CD4-positive, alpha-beta T cell treated with Interleukin-2 at 100 ng/mL for 4 hours (primary cell): ENCODE data around the gene WWP2.
A peak's percentile ranks its signal among the peaks of the same experiment; 100 is the strongest.
"Not testable (repeated sequence)": the region's sequence is repeated elsewhere in the genome, so short reads cannot be mapped to it uniquely, and the experiment has no call there.

Experiments used
- DNase-seq: peaks from one replicate; pipeline ENCODE4 v3.0.0-alpha.2; 2020; ENCODE audit warnings: low spot score

WWP2 gene

DNA sequence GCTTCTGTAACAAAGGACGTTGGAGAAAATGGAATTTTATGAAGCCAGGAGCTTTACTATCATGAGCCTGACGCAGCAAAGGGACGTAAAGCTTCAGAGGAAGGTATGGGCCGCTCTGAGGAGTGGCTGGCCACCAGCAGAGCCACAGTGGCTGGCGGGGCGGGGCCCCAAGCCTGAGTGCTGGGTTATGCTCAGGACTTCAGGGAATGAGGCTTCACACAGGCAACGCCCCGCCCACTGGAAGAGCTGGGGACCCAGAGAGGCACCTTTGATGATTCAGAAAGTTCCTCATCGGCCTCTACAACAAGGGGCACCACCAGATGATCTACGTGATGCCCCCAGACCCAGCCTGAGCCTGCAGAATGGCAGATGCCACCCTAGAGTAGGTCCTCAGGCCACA lies 16.2 kb upstream of the WWP2 start:
- DNase-seq: no peak

DNA sequence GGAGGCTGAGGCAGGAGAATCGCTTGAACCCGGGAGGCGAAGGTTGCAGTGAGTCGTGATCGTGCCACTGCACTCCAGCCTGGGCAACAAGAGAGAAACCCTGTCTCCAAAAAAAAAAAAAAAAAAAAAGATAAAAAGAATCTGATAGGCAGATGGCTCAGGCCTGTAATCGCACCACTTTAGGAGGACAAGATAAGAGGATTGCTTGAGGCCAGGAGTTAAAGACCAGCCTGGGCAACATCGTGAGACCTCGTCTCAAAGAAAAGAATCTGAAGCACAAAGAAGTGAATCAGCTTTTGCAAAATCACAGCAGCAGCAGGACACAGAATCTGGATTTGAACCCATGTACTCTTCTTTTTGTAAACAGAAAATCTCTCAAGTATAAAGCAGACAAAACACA lies 15.0 kb upstream of the WWP2 start:
- no peak for DNase-seq

DNA sequence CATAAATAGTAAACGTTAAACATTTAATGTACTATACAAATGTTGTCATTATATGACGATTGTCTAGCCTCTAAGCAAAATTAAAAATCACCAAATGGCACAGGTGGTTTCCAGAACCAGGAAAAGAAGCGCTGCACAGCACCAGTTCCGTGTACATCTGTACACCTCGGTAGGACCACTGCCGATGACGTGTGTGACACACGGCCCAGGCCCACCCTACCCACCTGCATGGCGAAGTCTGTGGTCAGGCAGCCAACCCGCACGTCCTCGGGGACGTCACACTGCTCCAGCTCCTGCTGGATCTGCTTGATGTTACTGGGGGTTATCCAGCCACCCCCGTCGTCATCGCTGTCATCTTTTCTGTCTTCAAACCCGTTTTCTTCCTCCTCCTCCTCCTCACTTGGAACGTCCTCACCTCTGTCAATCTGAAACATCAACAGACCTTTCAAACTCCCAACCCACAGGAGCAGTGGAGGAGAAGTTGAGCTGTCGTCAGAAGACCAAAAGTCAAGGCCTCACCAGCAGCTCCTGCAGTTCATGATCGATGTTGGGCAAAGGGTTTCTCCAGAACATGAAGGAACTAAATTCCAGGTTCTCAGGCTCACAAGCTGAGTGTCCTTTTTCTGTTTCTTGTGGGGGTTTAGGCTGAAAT lies 13.3 kb upstream of the WWP2 start:
- DNase-seq: no peak

DNA sequence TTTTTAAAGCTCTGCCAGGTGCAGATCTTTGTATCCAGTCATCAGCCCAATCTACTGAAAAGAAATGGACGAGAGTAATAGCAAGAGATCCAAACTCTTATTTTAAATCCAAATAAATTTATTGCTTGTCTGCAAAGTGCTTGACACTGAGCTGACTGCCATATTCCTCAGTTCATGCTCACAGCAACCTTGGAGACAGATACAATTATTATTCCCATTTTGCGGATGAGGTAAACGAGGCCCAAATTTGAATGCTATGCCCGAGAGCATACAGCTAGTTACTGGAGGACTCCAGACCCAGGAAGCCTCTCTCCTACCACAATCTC lies 8.0 kb upstream of the WWP2 start:
- no peak for DNase-seq

DNA sequence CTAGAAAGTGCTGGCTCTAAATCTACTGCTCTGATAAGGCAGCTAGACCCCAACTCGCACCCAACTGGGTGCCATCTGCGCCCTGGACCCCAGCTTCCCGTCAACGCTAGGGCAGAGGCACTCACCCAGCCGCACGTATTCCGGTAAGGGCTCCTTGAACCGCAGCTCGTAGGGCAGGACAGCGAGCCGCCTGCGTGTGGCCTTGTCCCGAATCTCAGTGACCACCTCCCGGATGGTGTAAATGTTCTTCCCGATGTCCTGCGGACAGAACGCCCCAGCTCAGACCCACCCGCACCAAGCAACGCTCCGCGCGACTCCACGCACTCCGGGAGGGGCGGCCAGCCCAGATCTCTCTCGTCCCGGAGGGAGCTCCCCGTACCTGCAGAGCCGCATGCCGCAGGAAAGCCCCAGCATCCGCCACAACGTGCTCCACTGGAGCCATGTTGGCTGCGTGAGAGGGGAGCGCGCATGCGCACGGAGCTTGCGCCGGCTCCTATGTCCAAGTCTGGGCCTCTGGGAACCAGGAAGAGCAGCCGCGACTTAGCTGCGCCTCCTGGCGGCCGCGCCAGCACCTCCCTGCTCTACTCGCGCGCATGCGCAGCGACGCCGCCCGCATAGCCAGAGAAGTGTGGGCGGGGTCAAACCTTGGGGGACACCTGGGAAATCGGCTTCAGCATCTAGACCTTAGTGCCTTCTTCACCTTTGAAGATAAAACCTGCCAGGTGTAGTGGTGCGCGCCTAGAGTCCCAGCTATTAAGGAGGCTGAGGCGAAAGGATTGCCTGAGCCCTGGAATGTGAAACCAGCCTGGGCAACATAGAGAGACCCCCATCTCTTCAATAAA lies 7.4 kb upstream of the WWP2 start, which contains the start of gene NOB1:
NOB1 (minus strand) TSS at position 458 of the 842 bp plus-strand sequence; CDS start at position 442, 16 bp downstream.
- DNase-seq: peak; percentile 98

DNA sequence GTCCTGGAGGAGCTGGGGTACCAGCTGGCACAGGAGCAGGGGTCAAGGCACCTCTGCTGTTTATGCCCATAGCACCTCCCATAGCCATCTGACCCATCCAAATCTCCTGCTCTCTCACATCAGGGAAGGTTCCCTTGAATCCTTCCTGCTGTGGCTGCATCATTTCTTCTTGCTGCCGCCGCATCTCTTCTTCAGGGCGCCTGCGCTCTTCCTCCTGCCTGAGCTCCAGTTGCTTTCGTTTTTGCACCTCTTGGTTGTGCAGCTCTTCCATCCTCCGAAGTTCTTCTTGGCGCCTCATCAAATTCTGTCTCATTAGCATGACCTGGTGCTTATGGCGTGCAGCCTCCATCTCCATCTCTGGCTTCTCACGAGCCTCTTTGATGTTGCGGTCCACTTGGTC lies 5.4 kb upstream of the WWP2 start:
- DNase-seq: no peak

DNA sequence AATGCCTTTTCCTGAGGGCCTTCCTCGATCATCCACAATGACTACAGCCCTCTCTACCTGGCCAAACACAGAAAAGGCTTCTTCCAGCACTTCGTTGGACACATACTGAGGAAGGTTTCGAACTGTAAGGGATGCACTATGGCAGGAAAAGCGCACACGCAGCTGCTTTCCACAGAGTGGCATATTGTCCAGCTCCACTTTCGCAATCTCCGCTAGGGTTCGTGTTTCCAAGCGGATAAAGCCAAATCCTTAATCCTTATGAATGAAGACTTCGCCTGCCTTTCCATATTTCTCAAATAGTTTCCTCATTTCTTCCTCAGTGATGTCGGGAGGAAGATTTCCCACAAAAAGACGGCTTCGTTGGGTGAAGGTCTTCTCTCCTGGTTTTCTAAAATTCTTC lies 4.8 kb upstream of the WWP2 start:
- not testable (repeated sequence) for DNase-seq

DNA sequence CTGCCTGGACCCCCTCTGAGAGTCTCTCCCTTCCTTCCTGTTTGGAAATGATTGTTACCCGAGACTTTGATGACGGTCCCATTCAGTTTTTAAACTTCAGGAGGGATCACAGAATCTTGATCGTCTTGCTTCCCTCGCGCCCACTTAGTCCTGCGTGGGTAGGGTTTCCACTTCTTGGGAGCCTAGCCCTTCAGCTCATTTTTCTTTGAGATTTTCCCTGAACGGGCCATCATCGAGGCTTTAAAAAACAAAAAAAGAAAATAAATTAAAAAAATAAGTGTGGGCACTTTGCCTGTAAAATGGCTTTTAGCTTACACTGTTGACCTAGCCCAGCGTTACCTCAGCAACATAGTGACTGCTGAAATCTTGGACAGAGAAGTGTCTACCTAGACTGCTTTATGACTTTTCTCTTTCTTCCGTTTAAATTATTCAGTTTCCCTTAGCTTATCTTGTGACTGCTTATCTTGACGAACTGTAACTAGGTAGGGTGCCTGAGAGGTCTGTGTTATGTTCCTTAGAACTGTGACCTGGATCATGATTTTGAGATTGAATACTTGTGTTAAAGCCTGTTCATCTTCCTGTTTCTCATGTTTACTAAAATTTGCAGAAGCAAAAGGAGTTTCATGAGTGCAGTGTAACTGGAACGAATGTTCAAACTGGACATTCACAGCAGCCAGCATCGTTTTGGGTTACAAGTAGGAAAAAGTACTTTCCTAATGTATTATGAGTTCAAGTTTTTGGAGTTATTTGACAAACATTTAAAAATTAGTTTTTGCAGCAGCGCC lies 874 bp downstream of the WWP2 start:
- DNase-seq: peak; percentile 33

DNA sequence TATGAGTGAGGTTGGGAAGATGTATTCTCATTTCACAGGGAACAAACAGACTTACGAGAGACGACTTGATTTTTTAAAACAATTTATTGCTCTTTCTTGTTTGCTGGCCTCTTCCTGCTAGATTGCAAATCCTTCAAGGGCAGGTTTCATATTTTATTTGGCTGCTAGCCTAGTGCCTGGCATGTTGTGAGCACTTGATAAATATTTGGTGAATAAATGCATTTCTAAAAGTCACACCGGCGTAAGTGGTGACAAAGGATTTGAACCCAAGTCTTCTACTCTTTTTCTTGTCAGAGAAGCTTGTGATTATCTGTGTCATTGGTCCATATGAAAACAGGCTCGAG lies 1.4 kb downstream of the WWP2 start:
- DNase-seq: no peak

DNA sequence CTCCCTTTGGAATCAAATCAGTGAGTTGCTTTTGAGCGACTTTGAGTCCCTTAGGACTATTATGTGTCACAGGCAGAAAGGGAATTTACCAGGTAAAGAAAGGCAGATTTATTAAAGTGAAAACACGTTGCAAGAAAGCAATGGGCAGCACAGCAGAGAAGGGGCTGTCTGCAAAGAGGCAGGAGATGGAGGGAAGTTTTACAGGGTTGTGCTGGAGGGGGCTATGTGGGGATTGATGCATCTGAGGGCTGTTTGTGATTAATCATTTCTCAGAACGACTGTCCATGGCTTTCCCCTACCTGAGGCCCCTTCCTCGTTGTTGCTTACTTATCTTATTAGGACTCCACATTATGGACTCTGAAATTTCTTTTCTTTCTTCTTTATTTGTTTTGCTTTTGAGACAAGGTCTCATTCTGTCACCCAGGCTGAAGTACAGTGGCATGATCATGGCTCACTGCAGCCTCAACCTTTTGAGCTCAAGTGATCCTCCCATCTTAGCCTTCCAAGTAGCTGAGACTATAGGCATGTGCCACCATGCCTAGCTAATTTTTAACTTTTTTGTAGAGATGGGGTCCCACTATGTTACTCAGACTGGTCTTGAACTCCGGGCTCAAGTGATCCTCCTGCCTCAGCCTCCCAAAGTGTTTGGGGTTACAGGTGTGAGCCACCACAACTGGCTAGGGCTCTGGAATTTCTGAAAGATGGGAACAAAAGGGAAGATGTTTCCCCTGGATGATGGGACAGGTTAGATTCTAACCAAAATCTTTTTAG lies 5.5 kb downstream of the WWP2 start:
- no peak for DNase-seq

DNA sequence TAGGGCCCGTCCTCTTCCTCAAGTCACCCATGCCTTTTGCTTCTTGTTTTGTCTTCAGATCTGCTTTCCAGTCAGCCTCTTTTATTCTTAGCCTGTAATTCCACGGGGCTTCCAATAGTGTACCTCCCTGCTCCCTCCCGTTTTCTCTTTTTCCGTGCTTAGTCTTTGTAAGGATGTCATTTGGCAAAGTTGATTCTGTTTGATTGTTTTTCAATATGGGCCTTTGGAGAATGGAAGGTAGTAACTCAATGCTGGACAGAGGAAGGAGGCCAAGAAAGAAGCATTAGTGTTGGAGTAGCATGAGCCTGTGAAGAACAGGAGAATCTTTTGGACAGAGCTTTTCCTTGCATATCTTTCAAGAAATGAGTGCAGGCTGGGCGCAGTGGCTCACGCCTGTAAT lies 6.5 kb downstream of the WWP2 start:
- no peak for DNase-seq

DNA sequence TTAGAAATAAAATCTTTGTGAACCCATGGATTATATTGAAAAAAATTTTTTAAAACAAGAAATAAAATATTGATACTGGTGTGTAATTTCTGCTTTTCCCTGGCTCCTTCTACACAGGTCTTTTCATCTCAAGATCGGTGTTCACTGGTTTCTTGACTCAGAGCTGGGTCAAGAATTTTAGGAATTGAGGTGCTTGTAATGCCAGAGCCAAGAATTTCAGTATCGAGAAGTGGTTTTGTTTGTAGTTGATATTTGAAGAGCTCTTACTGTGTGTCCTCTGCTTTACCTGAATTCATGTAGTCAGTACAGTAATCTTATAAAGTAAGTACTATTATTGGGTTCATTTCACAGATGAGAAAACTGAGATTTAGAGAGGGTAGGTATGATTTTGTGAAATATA lies 7.3 kb downstream of the WWP2 start:
- no peak for DNase-seq

DNA sequence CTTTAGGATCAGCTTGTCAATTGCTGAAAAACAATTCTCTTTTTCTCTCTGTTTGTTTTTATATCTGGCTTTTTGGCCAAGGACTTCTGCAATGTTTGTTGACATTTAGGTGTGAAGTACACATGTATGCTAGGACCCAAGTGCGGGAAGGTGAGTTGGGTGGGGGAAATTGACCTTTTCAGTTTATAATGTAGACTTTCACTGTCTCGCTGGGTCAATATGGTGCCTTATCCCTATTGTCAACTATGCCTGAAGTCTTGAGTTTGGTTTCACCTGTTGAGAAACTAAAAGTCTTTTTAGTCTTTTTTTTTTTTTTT lies 9.5 kb downstream of the WWP2 start:
- no peak for DNase-seq

DNA sequence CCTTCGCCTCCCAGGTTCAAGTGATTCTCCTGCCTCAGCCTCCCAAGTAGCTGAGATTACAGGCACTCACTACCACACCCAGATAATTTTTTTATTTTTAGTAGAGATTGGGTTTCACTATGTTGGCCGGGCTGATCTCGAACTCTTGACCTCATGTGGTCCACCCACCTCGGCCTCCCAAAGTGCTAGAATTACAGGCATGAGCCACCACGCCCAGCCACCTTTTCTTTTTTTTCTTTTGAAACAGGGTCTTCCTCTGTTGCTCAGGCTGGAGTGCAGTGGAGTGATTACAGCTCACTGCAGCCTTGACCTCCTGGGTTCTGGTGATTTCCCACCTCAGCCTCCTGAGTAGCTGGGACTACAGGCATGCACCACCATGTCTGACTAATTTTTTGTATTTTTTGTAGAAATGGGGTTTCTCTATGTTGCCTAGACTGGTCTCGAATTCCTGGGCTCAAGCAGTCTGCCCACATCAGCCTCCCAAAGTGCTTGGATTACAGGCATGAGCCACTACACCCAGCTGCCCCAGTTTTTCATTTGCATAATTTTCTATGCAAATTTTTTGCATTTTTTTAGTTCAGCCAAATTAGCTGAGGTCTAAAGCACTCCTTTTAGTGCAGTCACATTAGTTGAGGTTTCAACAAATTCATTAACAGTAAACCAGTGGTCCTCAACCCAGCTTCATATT lies 11.3 kb downstream of the WWP2 start:
- DNase-seq: no peak

DNA sequence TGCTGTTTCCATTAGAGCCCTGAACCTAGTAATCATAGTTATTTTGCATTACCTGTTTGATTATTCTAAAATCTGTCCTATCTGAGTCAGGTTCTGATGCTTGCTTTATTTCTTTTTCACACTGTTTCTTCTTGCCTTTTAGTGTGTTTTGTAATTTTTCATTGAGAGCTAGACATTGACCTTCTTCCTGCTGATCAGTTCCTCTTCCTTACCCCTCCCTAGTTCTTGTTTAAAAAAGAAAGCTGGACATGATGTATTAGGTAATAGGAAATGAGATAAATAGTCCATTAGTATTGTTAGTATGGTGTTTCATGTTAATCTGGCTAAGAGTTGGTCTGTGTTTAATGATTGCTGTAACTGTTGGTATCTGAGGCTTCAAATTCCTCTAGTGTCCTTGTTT lies 13.4 kb downstream of the WWP2 start:
- DNase-seq: no peak

DNA sequence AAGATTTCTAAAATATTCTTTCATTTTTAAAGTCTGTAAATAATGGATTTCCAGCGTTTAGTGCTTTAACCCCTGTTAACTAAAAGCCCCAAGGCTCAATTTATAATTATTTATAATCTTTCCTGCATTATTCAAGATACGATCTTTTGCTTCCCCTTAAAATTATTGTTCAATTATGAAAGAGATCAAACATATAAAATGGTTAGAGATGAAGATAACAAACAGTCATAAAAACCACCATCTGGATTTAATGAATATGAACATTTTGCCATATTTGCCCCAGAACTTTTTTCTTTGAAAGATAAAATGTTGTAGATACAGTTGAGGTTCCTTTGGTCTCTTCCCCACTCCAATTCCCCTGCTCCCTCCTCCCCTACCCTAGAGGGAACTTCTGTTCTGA lies 17.6 kb downstream of the WWP2 start:
- DNase-seq: no peak

DNA sequence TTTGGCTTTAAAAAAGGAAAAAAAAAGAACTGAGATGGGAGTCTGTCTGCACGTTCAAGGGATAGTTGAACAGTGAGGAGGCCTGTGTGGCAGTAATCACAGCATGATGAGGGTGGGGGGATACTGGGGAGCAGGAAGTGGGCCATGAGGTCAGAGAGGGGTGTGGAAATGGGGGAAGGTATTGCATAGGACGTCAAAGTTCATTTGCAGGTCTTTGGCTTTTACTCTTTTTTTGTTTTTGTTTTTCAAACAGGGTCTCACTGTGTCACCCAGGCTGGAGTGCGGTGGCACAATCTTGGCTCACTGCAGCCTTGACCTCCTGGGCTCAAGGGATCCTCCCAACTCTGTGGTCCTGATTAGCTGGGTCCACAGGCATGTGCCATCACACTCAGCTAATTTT lies 19.0 kb downstream of the WWP2 start:
- DNase-seq: no peak

DNA sequence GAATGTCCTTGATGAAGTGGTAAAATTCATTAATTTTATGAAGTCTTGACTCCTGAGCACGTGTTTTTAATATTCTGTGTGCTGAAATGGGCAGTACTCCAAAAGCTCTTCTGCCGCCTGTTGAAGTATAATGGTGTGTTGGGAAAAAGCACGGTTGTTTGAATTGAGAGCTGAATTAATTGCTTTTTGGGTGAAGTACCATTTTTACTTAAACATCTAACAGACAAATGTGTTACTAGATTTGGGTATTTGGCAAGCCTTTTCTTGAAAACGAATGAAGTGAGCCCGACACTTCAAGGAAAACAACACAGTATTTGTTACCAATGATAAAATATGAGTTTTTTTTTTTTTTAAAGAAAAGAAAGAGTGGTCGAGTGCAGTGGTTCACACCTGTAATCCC lies 22.5 kb downstream of the WWP2 start:
- no peak for DNase-seq

DNA sequence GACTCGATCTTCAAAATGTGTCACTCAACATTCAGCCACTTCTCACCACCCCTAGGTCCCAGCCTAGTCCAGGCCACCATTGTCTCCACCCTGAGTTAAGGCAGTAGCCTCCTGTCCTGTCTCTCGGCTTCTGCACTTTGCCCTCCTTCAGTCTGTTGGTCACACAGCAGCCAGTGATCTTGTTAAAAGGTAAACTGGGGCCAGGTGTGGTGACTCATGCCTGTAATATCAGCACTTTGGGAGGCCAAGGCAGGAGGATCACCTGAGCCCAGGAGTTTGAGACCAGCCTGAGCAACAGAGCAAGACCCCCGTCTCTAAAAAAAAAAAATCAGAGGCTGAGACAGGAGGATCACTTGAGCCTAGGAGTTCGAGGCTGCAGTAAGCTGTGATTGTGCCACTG lies 25.8 kb downstream of the WWP2 start:
- no peak for DNase-seq

DNA sequence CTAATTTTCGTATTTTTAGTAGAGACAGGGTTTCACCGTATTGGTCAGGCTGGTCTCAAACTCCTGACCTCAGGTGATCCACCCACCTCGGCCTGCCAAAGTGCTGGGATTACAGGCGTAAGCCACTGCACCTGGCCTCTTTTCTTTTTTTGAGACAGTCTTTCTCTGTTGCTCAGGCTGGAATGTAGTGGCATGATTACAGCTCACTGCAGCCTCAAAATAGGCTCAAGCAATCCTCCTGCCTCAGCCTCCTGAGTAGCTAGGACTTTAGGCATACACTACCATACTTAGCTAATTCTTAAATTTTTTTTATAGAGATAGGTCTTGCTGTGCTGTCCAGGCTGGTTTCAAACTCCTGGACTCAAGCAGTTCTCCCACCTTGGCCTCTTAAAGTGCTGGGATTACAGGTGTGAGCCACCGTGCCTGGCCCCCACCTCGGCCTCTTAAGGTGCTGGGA lies 29.3 kb downstream of the WWP2 start:
- DNase-seq: not testable (repeated sequence)

DNA sequence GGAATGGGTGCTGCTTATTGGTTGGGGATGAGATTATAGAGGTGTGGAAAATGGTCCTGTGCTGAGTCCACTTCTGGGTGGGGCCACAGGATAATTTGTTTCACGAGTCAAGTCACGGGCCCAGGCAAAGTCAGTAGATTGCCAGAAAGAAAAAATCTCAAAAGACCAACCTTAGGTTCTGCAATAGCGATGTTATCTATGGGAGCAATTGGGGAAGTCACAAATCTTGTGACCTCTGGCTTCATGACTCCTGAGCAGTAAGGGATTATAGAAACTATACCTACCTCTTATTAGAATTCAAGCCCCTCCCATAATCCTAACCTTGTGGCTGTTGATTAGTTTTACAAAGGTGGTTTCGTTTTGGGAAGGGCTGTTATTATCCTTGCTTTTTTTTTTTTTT lies 31.4 kb downstream of the WWP2 start:
- DNase-seq: no peak

DNA sequence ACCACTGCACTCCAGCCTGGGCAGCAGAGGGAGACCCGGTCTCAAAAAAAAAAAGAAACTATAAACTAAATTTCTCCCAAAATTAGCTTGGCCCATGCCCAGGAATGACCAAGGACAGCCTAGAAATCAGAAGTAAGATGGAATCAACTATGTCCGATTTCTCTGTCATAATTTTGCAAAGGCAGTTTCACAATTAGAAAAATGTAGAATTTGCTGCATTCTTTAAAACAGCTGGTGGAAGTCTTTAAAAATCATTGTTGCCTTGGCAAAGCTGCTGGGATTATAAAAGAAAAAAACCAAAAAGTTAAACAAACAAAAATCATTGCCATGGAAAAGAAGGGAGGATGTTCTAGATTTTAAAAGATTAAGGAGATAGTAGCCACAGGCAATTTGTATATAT lies 32.4 kb downstream of the WWP2 start:
- no peak for DNase-seq
